ENCODE measurements around the gene POLD2. TPM values are rescaled to one million over a fixed set of nuclear protein-coding genes. Genes with fewer than 3 reads are reported as not detected.
"Not testable (repeated sequence)": the region's sequence is repeated elsewhere in the genome, so short reads cannot be mapped to it uniquely, and the experiment has no call there.

POLD2 gene
- 44.4 and 89.1 TPM in 2 replicates for total RNA-seq

GRCh38 chr7:44123190-44124003, at the start of gene POLD2:
Gene POLD2 (minus strand): TSS chr7:44123548. CDS start chr7:44122053, 1,495 bp downstream.
- peak; percentile 98 for DNase-seq

GRCh38 chr7:44172803-44173424, 49.6 kb upstream of the POLD2 start:
- DNase-seq, result no peak

- no peak for DNase-seq
These were observed 49.0 kb upstream of the POLD2 start for GRCh38 chr7:44172352-44172751.

- DNase-seq, result not testable (repeated sequence)
These were observed 48.6 kb upstream of the POLD2 start for GRCh38 chr7:44171901-44172300.

GRCh38 chr7:44167920-44168319, 44.6 kb upstream of the POLD2 start:
- no peak for DNase-seq

- no peak for DNase-seq
These were observed 40.2 kb upstream of the POLD2 start for GRCh38 chr7:44163591-44163990.

- DNase-seq, result no peak
These were observed 39.5 kb upstream of the POLD2 start for GRCh38 chr7:44162785-44163395.

GRCh38 chr7:44162179-44162578, 38.8 kb upstream of the POLD2 start:
- no peak for DNase-seq

GRCh38 chr7:44161371-44161770, 38.0 kb upstream of the POLD2 start:
- DNase-seq, result no peak

GRCh38 chr7:44159824-44160630, 36.7 kb upstream of the POLD2 start:
- no peak for DNase-seq

GRCh38 chr7:44158873-44159631, 35.7 kb upstream of the POLD2 start:
- no peak for DNase-seq

- no peak for DNase-seq
These were observed 34.9 kb upstream of the POLD2 start for GRCh38 chr7:44158096-44158872.

- DNase-seq, result no peak
These were observed 34.0 kb upstream of the POLD2 start for GRCh38 chr7:44157116-44158080.

- DNase-seq, result no peak
These were observed 33.2 kb upstream of the POLD2 start for GRCh38 chr7:44156453-44157010.

- DNase-seq, result no peak
These were observed 32.1 kb upstream of the POLD2 start for GRCh38 chr7:44155191-44156185.

GRCh38 chr7:44154703-44155102, 31.4 kb upstream of the POLD2 start:
- no peak for DNase-seq

- no peak for DNase-seq
These were observed 30.6 kb upstream of the POLD2 start for GRCh38 chr7:44153948-44154335.

All from dermis blood vessel endothelial cell (primary cell).